ENCODE data around the gene SCML1.

The SCML1 gene

GRCh38 chrX:17737986-17738713 lies 857 bp downstream of the SCML1 start:
- Histone ChIP-seq H3K27ac (ENCODE audit: insufficient read depth, low read depth, low read length, poor library complexity, severe bottlenecking) (no peak overlapping the region), H3K36me3 (ENCODE audit: control insufficient read depth, insufficient read depth, low read length) (no peaks in the 10 kb centered on the region), H3K27me3 (ENCODE audit: control insufficient read depth, insufficient read depth, low read length, poor library complexity, severe bottlenecking) (peaks cover 8% of the 10 kb centered on the region), H3K9me3 (ENCODE audit: control insufficient read depth, low read length) (no peaks in the 10 kb centered on the region), H3K4me1 (ENCODE audit: control insufficient read depth, insufficient read depth, low read length) (no peaks in the 10 kb centered on the region), H3K4me3 (ENCODE audit: insufficient read depth, low read depth, low read length) (peak overlapping the region; percentile 53)
- 1% methylated on average over 45 of the region's 45 CpGs for WGBS, 2 experiments

GRCh38 chrX:17738737-17739535 lies 1.6 kb downstream of the SCML1 start:
- 73 to 74% methylated on average over 6 of the region's 6 CpGs for WGBS, 2 experiments
- Histone ChIP-seq H3K4me1 (ENCODE audit: control insufficient read depth, insufficient read depth, low read length) (no peaks in the 10 kb centered on the region), H3K36me3 (ENCODE audit: control insufficient read depth, insufficient read depth, low read length) (no peaks in the 10 kb centered on the region), H3K4me3 (ENCODE audit: insufficient read depth, low read depth, low read length) (peak overlapping the region; percentile 53), H3K27me3 (ENCODE audit: control insufficient read depth, insufficient read depth, low read length, poor library complexity, severe bottlenecking) (peaks cover 8% of the 10 kb centered on the region), H3K9me3 (ENCODE audit: control insufficient read depth, low read length) (no peaks in the 10 kb centered on the region), H3K27ac (ENCODE audit: insufficient read depth, low read depth, low read length, poor library complexity, severe bottlenecking) (no peak overlapping the region)

- no peaks in the 10 kb centered on the region for H3K9me3 ChIP-seq (ENCODE audit: control insufficient read depth, low read length)
- H3K27ac ChIP-seq (ENCODE audit: insufficient read depth, low read depth, low read length, poor library complexity, severe bottlenecking), result no peak overlapping the region
- no peak overlapping the region for H3K4me3 ChIP-seq (ENCODE audit: insufficient read depth, low read depth, low read length)
- H3K36me3 ChIP-seq (ENCODE audit: control insufficient read depth, insufficient read depth, low read length), result no peaks in the 10 kb centered on the region
- H3K27me3 ChIP-seq (ENCODE audit: control insufficient read depth, insufficient read depth, low read length, poor library complexity, severe bottlenecking), result peaks cover 8% of the 10 kb centered on the region
- 93% methylated on average over 8 to 11 of the region's 11 CpGs for WGBS, 2 experiments
- no peaks in the 10 kb centered on the region for H3K4me1 ChIP-seq (ENCODE audit: control insufficient read depth, insufficient read depth, low read length)
These were observed 3.1 kb downstream of the SCML1 start for GRCh38 chrX:17740137-17741122.

- no peaks in the 10 kb centered on the region for H3K4me1 ChIP-seq (ENCODE audit: control insufficient read depth, insufficient read depth, low read length)
- H3K27ac ChIP-seq (ENCODE audit: insufficient read depth, low read depth, low read length, poor library complexity, severe bottlenecking), result no peak overlapping the region
- 63 to 65% methylated on average over 9 of the region's 9 CpGs for WGBS, 2 experiments
- peaks cover 8% of the 10 kb centered on the region for H3K27me3 ChIP-seq (ENCODE audit: control insufficient read depth, insufficient read depth, low read length, poor library complexity, severe bottlenecking)
- H3K9me3 ChIP-seq (ENCODE audit: control insufficient read depth, low read length), result no peaks in the 10 kb centered on the region
- no peaks in the 10 kb centered on the region for H3K36me3 ChIP-seq (ENCODE audit: control insufficient read depth, insufficient read depth, low read length)
- no peak overlapping the region for H3K4me3 ChIP-seq (ENCODE audit: insufficient read depth, low read depth, low read length)
These were observed 3.8 kb downstream of the SCML1 start for GRCh38 chrX:17741123-17741511.

GRCh38 chrX:17743913-17744312 lies 6.6 kb downstream of the SCML1 start:
- no CpG with 5 or more reads among the region's 2 CpGs for WGBS, 2 experiments
- no peaks in the 10 kb centered on the region for H3K4me1 ChIP-seq (ENCODE audit: control insufficient read depth, insufficient read depth, low read length)
- no peak overlapping the region for H3K27ac ChIP-seq (ENCODE audit: insufficient read depth, low read depth, low read length, poor library complexity, severe bottlenecking)
- H3K9me3 ChIP-seq (ENCODE audit: control insufficient read depth, low read length), result no peaks in the 10 kb centered on the region
- no peaks in the 10 kb centered on the region for H3K36me3 ChIP-seq (ENCODE audit: control insufficient read depth, insufficient read depth, low read length)
- H3K4me3 ChIP-seq (ENCODE audit: insufficient read depth, low read depth, low read length), result no peak overlapping the region
- H3K27me3 ChIP-seq (ENCODE audit: control insufficient read depth, insufficient read depth, low read length, poor library complexity, severe bottlenecking), result peaks cover 7% of the 10 kb centered on the region

GRCh38 chrX:17744896-17745523 lies 7.7 kb downstream of the SCML1 start:
- Histone ChIP-seq H3K4me3 (ENCODE audit: insufficient read depth, low read depth, low read length) (no peak overlapping the region), H3K27ac (ENCODE audit: insufficient read depth, low read depth, low read length, poor library complexity, severe bottlenecking) (no peak overlapping the region), H3K27me3 (ENCODE audit: control insufficient read depth, insufficient read depth, low read length, poor library complexity, severe bottlenecking) (no peaks in the 10 kb centered on the region), H3K9me3 (ENCODE audit: control insufficient read depth, low read length) (no peaks in the 10 kb centered on the region), H3K36me3 (ENCODE audit: control insufficient read depth, insufficient read depth, low read length) (no peaks in the 10 kb centered on the region), H3K4me1 (ENCODE audit: control insufficient read depth, insufficient read depth, low read length) (no peaks in the 10 kb centered on the region)
- WGBS, 2 experiments, result no CpG with 5 or more reads among the region's 2 CpGs

- no peaks in the 10 kb centered on the region for H3K4me1 ChIP-seq (ENCODE audit: control insufficient read depth, insufficient read depth, low read length)
- H3K9me3 ChIP-seq (ENCODE audit: control insufficient read depth, low read length), result no peaks in the 10 kb centered on the region
- H3K27ac ChIP-seq (ENCODE audit: insufficient read depth, low read depth, low read length, poor library complexity, severe bottlenecking), result no peak overlapping the region
- H3K27me3 ChIP-seq (ENCODE audit: control insufficient read depth, insufficient read depth, low read length, poor library complexity, severe bottlenecking), result no peaks in the 10 kb centered on the region
- no peaks in the 10 kb centered on the region for H3K36me3 ChIP-seq (ENCODE audit: control insufficient read depth, insufficient read depth, low read length)
- 89 to 92% methylated on average over 4 to 5 of the region's 5 CpGs for WGBS, 2 experiments
- H3K4me3 ChIP-seq (ENCODE audit: insufficient read depth, low read depth, low read length), result no peak overlapping the region
These were observed 10.4 kb downstream of the SCML1 start for GRCh38 chrX:17747692-17748091.

- Histone ChIP-seq H3K27ac (ENCODE audit: insufficient read depth, low read depth, low read length, poor library complexity, severe bottlenecking) (no peak overlapping the region), H3K36me3 (ENCODE audit: control insufficient read depth, insufficient read depth, low read length) (no peaks in the 10 kb centered on the region), H3K9me3 (ENCODE audit: control insufficient read depth, low read length) (no peaks in the 10 kb centered on the region), H3K27me3 (ENCODE audit: control insufficient read depth, insufficient read depth, low read length, poor library complexity, severe bottlenecking) (no peaks in the 10 kb centered on the region), H3K4me3 (ENCODE audit: insufficient read depth, low read depth, low read length) (no peak overlapping the region), H3K4me1 (ENCODE audit: control insufficient read depth, insufficient read depth, low read length) (no peaks in the 10 kb centered on the region)
- WGBS, 2 experiments, result 95% methylated on average over 4 to 5 of the region's 5 CpGs
These were observed 11.4 kb downstream of the SCML1 start for GRCh38 chrX:17748684-17749083.

GRCh38 chrX:17750436-17750835 lies 13.1 kb downstream of the SCML1 start:
- 89 to 90% methylated on average over 2 of the region's 3 CpGs for WGBS, 2 experiments
- Histone ChIP-seq H3K4me1 (ENCODE audit: control insufficient read depth, insufficient read depth, low read length) (no peaks in the 10 kb centered on the region), H3K27ac (ENCODE audit: insufficient read depth, low read depth, low read length, poor library complexity, severe bottlenecking) (no peak overlapping the region), H3K27me3 (ENCODE audit: control insufficient read depth, insufficient read depth, low read length, poor library complexity, severe bottlenecking) (no peaks in the 10 kb centered on the region), H3K9me3 (ENCODE audit: control insufficient read depth, low read length) (no peaks in the 10 kb centered on the region), H3K36me3 (ENCODE audit: control insufficient read depth, insufficient read depth, low read length) (no peaks in the 10 kb centered on the region), H3K4me3 (ENCODE audit: insufficient read depth, low read depth, low read length) (no peak overlapping the region)

Measured in ectodermal cell (in vitro differentiated cells).